ACC112 (cell line): ENCODE data around the gene PROK1.
"Not testable (repeated sequence)": the region's sequence is repeated elsewhere in the genome, so short reads cannot be mapped to it uniquely, and the experiment has no call there.

Source experiments
- H2AFZ ChIP-seq: fragments of 200-600 bp; sonication (generic); one replicate; pipeline ENCODE4 v1.6.0; 2017; ENCODE audit warnings: antibody characterized with exemption, low read length; ENCODE audit not compliant: unreplicated experiment
- H3K27ac ChIP-seq: fragments of 200-600 bp; sonication (generic); 2 replicates; pipeline ENCODE4 v1.5.1; 2014; ENCODE audit warnings: low read depth, mild to moderate bottlenecking, antibody characterized with exemption, low read length, moderate library complexity
- H3K27me3 ChIP-seq: fragments of 200-600 bp; sonication (generic); 2 replicates; pipeline ENCODE4 v1.6.1; 2014; ENCODE audit warnings: mild to moderate bottlenecking, antibody characterized with exemption, low read length, moderate library complexity, mixed read lengths; ENCODE audit not compliant: insufficient read depth
- H3K36me3 ChIP-seq: fragments of 200-600 bp; sonication (generic); 2 replicates; pipeline ENCODE4 v1.6.1; 2016; ENCODE audit warnings: mild to moderate bottlenecking, antibody characterized with exemption, low read length, moderate library complexity, mixed read lengths; ENCODE audit not compliant: insufficient read depth
- H3K4me1 ChIP-seq: fragments of 200-600 bp; sonication (generic); one replicate; pipeline ENCODE4 v1.6.1; 2016; ENCODE audit warnings: low read length, mixed read lengths; ENCODE audit not compliant: insufficient read depth, unreplicated experiment, control insufficient read depth
- H3K4me3 ChIP-seq: fragments of 200-600 bp; sonication (generic); 2 replicates; pipeline ENCODE4 v1.5.1; 2014; ENCODE audit warnings: mild to moderate bottlenecking, low read depth, low read length
- H3K79me2 ChIP-seq: fragments of 200-600 bp; sonication (generic); one replicate; pipeline ENCODE4 v1.6.0; 2016; ENCODE audit warnings: low read length; ENCODE audit not compliant: control insufficient read depth, unreplicated experiment, insufficient read depth

Gene PROK1

DNA sequence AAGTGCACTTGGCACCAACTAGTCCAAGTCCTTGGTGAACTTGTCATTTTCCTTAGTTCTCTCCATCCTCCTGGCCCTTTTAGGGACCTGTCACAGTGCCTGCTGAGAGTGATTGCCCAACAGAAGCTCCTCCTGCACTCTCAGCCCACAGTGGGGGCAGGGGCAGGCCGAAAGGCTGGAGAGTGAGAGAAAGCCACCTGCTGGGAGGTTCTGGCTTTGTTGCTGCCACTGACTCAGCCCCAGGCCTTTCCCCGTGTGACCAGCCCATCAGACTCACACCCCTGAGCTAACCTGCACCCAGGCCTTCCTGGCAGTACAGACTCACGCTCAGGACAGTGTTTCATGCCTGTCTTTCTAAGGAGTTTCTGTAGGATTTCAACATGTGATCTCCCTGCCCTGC lies 17.1 kb upstream of the PROK1 start:
- H3K27me3 ChIP-seq: peaks cover 48% of the 10 kb centered on the region

DNA sequence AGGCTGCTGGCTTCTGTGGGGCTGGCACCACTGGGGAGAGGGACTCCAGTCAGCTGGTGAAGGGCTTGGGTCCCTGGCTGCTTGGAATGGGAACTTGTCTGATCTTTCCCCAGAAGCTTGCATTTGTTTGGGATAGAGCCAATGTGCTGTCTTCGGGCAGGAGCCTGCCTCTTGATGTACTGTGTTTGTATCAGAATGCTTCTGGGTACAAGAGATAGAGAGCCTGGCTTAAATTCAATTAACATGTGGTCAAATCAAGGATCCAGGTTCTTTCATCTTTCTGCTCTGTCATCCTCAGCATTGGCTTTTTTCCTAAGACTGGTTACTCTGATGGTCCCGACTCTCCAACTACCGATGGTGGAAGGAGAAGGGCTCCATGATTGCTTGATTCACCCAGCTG lies 16.0 kb upstream of the PROK1 start:
- Histone ChIP-seq H3K4me3 (no peak overlapping the region), H2AFZ (no peak overlapping the region), H3K27me3 (peaks cover 43% of the 10 kb centered on the region), H3K4me1 (no peaks in the 10 kb centered on the region), H3K36me3 (no peaks in the 10 kb centered on the region), H3K79me2 (no peaks in the 10 kb centered on the region), H3K27ac (no peak overlapping the region)

More for the DNA sequence above, 17.1 kb upstream of the PROK1 start:
- Histone ChIP-seq H3K27ac (no peak overlapping the region), H3K79me2 (no peaks in the 10 kb centered on the region), H3K4me3 (no peak overlapping the region), H3K36me3 (no peaks in the 10 kb centered on the region), H3K4me1 (no peaks in the 10 kb centered on the region), H2AFZ (no peak overlapping the region)

DNA sequence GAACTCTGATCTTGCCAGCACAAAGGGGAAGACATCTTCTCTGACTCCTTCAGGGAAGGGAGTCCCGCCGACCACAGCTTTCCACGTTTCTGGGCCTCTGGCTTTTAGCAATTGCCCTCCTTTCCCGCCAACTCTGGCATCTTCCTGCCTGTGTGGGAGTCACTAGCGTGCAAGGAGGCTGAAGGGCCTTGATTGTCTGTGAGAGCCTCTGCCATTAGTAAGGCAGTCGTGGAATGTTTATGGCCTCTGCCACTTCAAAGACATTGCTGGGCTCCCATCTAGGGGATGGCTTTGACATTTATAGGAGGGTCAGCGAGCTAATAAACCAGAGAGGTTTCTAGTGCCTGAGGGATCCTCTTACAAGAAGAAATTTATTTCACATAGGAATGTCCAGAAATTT lies 14.3 kb upstream of the PROK1 start:
- Histone ChIP-seq H3K4me3 (no peak overlapping the region), H3K79me2 (no peaks in the 10 kb centered on the region), H3K36me3 (no peaks in the 10 kb centered on the region), H3K27ac (no peak overlapping the region), H3K27me3 (peaks cover 26% of the 10 kb centered on the region), H3K4me1 (no peaks in the 10 kb centered on the region), H2AFZ (no peak overlapping the region)

DNA sequence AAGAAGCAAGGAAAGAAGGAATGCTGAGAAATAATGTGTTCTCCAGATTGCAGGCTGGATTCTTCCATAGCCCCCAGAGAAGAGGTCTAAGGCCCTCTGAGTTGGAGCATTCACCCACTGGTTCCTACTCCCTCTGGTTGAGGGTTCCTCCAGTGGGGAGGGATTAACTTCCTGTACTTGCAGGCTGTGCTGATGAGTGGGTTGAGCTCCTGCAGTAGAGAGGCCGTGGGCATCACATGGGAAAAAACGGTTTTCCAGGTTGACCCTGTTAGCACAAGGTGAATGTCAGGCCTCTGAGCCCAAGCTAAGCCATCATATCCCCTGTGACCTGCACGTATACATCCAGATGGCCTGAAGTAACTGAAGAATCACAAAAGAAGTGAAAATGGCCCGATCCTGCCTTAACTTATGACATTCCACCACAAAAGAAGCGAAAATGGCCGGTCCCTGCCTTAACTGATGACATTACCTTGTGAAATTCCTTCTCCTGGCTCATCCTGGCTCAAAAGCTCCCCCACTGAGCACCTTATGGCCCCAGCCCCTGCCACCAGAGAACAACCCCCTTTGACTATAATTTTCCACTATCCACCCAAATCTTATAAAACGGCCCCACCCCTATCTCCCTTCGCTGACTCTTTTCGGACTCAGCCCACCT lies 13.2 kb upstream of the PROK1 start:
- H3K27me3 ChIP-seq: peaks cover 19% of the 10 kb centered on the region
- not testable (repeated sequence) for H3K4me1 ChIP-seq, H3K36me3 ChIP-seq, H3K4me3 ChIP-seq, H3K79me2 ChIP-seq, H2AFZ ChIP-seq, H3K27ac ChIP-seq

DNA sequence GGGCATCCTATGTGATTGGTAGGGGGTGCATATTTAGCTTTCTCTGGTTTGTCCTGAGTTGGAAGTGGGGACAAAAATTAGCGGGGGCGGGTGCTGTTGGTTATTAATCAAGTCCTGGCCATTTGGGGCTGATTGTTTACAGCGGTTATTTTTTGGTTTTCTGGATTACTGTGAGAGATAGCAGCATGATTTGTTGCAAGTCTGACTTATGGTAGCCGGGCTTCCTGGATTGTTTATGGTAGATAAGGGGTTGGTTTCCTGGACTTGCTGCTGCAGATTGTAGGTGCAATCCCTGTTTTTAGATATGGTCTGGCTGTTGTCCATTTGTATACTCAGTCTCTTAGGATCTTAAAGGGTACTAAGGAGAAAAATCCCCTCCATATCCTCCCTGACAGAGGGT lies 12.1 kb upstream of the PROK1 start:
- Histone ChIP-seq H3K27ac (no peak overlapping the region), H3K36me3 (no peaks in the 10 kb centered on the region), H3K79me2 (no peaks in the 10 kb centered on the region), H3K4me3 (no peak overlapping the region), H3K27me3 (peaks cover 12% of the 10 kb centered on the region), H2AFZ (no peak overlapping the region), H3K4me1 (no peaks in the 10 kb centered on the region)

DNA sequence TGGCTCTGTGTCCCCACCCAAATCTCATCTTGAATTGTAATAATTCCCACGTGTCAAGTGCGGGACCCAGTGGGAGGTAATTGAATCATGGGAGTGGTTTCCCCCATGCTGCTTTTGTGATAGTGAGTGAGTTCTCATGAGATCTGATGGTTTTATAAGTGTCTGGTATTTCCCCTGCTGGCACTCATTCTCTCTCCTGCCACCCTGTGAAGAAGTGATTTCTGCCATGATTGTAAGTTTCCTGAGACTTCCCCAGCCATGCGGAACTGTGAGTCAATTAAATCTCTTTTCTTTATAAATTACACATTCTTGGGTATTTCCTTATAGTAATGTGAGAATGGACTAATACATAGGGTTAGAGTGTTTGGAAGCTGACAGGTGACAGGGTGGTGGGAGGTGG lies 11.1 kb upstream of the PROK1 start:
- peaks cover 12% of the 10 kb centered on the region for H3K27me3 ChIP-seq
- not testable (repeated sequence) for H3K4me1 ChIP-seq, H3K27ac ChIP-seq, H3K79me2 ChIP-seq, H3K36me3 ChIP-seq, H2AFZ ChIP-seq, H3K4me3 ChIP-seq

DNA sequence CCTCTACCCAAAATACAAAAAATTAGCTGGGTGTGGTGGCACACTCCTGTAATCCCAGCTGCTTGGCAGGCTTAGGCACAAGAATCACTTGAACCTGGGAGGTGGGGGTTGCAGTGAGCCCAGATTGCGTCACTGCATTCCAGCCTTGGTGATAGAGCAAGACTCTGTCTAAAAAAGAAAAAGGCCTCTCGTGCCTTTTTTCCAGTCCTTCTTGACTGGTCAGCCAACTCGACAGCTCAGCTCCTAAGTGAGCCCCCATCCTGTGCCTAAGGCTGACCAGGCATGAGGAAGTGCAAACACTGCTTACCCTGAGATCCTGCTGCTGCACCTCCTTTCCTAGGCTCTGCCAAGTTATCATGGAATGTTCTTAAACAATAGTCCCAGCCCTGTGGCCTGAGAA lies 10.1 kb upstream of the PROK1 start:
- Histone ChIP-seq H3K4me1 (no peaks in the 10 kb centered on the region), H3K27ac (no peak overlapping the region), H3K79me2 (no peaks in the 10 kb centered on the region), H3K4me3 (no peak overlapping the region), H3K36me3 (no peaks in the 10 kb centered on the region), H2AFZ (no peak overlapping the region), H3K27me3 (peaks cover 5% of the 10 kb centered on the region; the same call in 1 of the 2 replicates)

DNA sequence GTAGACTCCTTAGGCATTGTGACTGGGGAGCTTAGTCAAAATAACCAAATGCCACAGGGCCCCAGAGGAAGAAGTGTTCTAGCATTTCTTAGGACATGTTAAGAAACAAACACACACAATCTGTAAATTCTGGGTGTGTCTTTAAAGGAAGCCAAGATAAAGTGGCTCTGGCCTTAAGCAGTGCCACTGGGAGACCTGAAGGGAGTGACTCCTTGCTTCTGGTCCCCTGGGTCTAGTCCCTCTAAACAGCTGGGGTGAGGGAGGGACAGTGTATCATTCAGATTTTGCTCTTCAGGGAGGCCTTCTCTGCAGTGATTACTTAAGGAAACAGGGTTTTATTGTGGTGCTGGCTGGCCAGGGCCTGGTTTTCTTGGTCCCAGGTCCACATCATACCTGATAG lies 9.1 kb upstream of the PROK1 start:
- H3K27ac ChIP-seq: no peak overlapping the region
- no peak overlapping the region for H3K4me3 ChIP-seq
- H3K36me3 ChIP-seq: no peaks in the 10 kb centered on the region
- no peak overlapping the region for H2AFZ ChIP-seq
- no peaks in the 10 kb centered on the region for H3K79me2 ChIP-seq
- no peaks in the 10 kb centered on the region for H3K4me1 ChIP-seq
- H3K27me3 ChIP-seq: no peaks in the 10 kb centered on the region

DNA sequence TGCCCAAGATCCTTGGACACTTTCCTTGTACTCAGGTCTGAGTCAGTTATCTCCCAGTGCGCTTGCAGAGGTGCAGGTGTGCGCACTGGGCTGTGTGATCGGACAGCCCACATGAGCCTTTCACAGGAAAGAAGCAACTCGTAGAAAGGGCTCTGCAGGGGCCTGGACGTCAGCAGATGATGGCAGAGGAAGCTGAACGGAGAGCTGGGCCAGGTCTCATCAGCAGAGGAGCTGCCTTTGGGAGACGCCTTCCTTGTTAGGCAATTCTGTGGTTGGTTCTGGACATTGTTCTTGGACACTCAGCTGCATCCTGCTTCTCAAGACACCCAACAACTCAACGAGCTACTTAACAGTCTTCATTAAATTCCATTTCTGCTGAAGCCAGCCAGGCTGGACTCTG lies 7.5 kb upstream of the PROK1 start:
- Histone ChIP-seq H3K4me1 (no peaks in the 10 kb centered on the region), H3K79me2 (no peaks in the 10 kb centered on the region), H3K27ac (no peak overlapping the region), H3K36me3 (no peaks in the 10 kb centered on the region), H2AFZ (no peak overlapping the region), H3K27me3 (peaks cover 13% of the 10 kb centered on the region), H3K4me3 (no peak overlapping the region)

DNA sequence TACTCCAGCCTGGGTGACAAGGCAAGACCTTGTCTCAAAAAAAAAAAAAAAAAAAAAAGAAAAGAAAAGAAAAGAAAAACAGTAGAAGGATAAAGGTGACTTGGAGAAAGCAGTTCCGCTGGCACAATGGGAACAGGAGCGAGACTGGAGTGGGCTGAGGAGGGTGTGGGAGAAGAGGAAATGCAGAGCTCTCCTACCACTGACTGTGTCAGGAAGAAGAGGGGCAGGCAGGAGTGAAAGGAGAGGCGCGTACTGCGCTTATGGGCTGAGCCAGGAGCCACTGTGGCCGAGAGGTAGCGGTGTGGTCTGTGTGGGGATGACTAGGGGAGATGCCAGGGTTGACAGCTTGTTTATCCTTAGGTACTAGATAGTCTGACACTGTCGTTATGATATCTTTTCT lies 6.4 kb upstream of the PROK1 start:
- Histone ChIP-seq H3K4me3 (no peak overlapping the region), H3K79me2 (no peaks in the 10 kb centered on the region), H2AFZ (no peak overlapping the region), H3K27ac (no peak overlapping the region), H3K36me3 (no peaks in the 10 kb centered on the region), H3K4me1 (no peaks in the 10 kb centered on the region), H3K27me3 (peaks cover 24% of the 10 kb centered on the region)

DNA sequence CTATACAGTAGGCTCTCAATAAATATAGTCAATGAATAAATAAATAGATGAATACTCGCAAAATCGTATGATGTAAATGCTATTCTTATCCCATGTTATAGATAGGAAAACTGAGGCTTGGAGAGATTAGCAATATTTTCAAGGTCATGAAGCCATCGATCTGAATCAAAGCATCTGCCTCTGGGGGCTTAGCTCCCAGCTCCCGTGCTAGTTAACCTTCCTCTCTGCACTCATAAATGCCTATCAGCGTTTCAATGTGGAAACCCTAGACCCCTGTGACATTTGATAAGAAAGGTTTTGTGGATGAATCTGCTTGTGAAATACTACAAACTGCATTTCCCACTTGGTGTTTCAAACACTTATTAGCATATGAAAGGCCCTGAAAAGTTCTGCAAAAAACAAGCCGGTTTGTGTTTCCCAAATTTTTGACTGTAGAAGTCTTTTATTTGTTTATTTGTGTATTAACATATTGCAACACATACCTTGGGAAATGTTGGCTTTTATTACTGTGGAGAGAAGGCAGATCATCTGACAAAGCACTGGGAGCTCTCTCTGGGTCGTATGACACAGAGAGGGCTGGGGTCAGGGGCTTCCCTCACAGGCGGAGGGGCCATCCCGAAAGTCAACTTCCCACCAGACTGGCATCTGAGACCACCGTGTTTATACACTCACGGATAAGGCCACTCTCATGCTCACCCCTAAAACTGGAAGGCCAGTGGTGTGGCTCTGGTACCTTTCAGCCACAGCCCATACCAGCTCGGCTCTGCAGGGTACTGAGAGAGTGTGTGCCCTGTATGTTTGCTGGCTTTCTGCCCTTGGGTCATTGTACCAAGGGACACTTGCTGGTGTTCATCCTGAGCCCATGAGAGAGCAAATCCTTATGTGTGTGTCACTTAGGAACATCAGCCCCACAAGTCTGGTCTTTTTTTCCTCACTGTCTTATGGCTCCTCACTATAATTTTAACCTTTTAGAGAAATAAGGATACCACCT lies 993 bp upstream of the PROK1 start:
- Histone ChIP-seq H3K36me3 (no peaks in the 10 kb centered on the region), H3K4me3 (no peak overlapping the region), H3K79me2 (no peaks in the 10 kb centered on the region), H2AFZ (no peak overlapping the region), H3K27me3 (peaks cover 61% of the 10 kb centered on the region), H3K27ac (no peak overlapping the region), H3K4me1 (no peaks in the 10 kb centered on the region)
